Skeletal muscle satellite cell (primary cell): ENCODE measurements around the gene MICU1.
"Not testable (repeated sequence)": the region's sequence is repeated elsewhere in the genome, so short reads cannot be mapped to it uniquely, and the experiment has no call there.

Experiments used
- H3K27me3 ChIP-seq: 2 replicates; pipeline ENCODE4 v1.7.0; 2013; ENCODE audit warnings: low read length; ENCODE audit not compliant: control insufficient read depth, insufficient read depth
- H3K36me3 ChIP-seq: 2 replicates; pipeline ENCODE4 v1.7.0; 2013; ENCODE audit warnings: mild to moderate bottlenecking, control low read depth, low read length; ENCODE audit not compliant: insufficient read depth
- H3K4me1 ChIP-seq: 2 replicates; pipeline ENCODE4 v1.7.0; 2013; ENCODE audit warnings: low read length; ENCODE audit not compliant: control insufficient read depth, insufficient read depth
- H3K4me2 ChIP-seq: 2 replicates; pipeline ENCODE4 v1.7.0; 2013; ENCODE audit warnings: mild to moderate bottlenecking, low read length
- H3K4me3 ChIP-seq: 2 replicates; pipeline ENCODE4 v1.7.0; 2013; ENCODE audit warnings: low read length
- H3K9ac ChIP-seq: 2 replicates; pipeline ENCODE4 v1.7.0; 2013; ENCODE audit warnings: mild to moderate bottlenecking, low read depth, low read length, moderate library complexity
- H3K9me3 ChIP-seq: replicated peaks from 2 replicates; pipeline ENCODE4 v1.7.0; 2013; ENCODE audit warnings: mild to moderate bottlenecking, control low read depth, low read length

MICU1 gene

GRCh38 chr10:72353965-72354355 is 271.9 kb downstream of the MICU1 start:
- Histone ChIP-seq H3K36me3 (peaks cover 16% of the 10 kb centered on the region), H3K4me2 (peak overlapping the region; percentile 83), H3K27me3 (no peaks in the 10 kb centered on the region), H3K9me3 (no peaks in the 10 kb centered on the region), H3K9ac (peak overlapping the region; percentile 99), H3K4me1 (peaks cover 13% of the 10 kb centered on the region), H3K4me3 (peak overlapping the region; percentile 98)

GRCh38 chr10:72353028-72353964 is 272.6 kb downstream of the MICU1 start:
- Histone ChIP-seq H3K9ac (peak overlapping the region; percentile 99), H3K9me3 (no peaks in the 10 kb centered on the region), H3K27me3 (no peaks in the 10 kb centered on the region), H3K4me3 (peak overlapping the region; percentile 98), H3K36me3 (peaks cover 22% of the 10 kb centered on the region), H3K4me1 (peaks cover 13% of the 10 kb centered on the region), H3K4me2 (peak overlapping the region; percentile 83)

DNA sequence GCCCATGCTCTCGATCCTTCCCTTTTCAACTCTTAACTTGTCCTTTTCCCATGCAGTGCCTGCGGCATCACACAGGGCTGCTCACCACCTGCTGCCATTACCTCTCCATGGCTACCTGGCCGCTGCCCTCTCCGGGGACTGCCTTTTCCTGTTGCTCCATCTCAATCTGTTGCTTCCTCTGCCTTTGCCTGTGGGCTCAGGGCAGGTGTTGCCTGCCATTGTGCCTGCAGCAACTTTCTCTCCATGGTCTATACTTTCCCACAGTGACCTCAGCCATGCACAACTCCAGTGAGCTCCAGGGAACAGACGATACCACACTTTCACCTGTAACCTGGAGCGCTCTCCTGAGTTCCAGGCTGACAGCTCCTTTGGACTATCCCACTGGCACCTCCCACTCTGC is 274.4 kb downstream of the MICU1 start:
- Histone ChIP-seq H3K9me3 (no peaks in the 10 kb centered on the region), H3K36me3 (peaks cover 24% of the 10 kb centered on the region), H3K4me3 (no peak overlapping the region)

DNA sequence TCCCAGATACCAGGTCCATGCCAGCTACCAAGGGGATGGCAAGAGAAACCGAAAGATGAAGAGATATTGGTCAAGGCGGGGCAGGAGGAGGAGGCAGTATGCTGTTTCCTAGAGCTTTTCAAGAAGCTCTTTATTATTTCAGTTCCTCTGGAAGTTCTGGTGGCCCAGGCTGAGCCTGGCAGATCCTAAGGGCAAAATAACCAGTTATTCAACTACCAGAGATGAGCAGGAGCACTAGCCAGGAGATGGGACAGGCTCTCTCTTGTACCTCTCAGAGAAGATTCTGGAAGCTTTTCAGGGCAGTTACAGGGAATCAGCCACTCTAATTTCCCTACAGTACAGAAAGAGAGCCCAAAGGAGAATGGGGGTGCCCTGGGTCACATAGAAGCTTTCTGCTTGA is 276.4 kb downstream of the MICU1 start:
- peaks cover 26% of the 10 kb centered on the region for H3K36me3 ChIP-seq

More for the DNA sequence above, 274.4 kb downstream of the MICU1 start:
- Histone ChIP-seq H3K4me2 (no peak overlapping the region), H3K9ac (no peak overlapping the region), H3K27me3 (no peaks in the 10 kb centered on the region), H3K4me1 (peaks cover 13% of the 10 kb centered on the region)

DNA sequence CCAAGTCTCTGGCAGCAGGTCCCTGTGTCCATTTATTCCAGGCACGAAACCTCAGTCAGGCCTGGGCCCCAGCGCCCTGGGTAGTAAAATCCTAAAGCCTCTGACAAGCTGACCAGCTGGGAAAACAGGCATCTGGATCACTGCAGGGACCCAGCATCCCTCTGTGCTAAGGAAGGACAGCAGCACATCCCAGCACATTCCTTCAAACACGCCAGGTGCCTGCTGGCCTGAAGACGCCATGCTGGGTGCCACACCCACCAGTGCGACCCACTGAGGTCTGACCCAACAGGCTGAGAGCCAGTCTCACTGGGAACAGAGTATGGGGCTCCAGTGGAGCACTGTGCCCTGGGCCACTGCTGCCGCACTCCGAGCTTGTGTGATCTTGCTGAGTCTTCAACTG is 277.6 kb downstream of the MICU1 start:
- Histone ChIP-seq H3K9me3 (no peaks in the 10 kb centered on the region), H3K4me1 (peaks cover 7% of the 10 kb centered on the region), H3K36me3 (peaks cover 33% of the 10 kb centered on the region), H3K9ac (no peak overlapping the region), H3K4me3 (no peak overlapping the region), H3K27me3 (no peaks in the 10 kb centered on the region), H3K4me2 (no peak overlapping the region)

More for the DNA sequence above, 276.4 kb downstream of the MICU1 start:
- Histone ChIP-seq H3K4me3 (no peak overlapping the region), H3K4me1 (peaks cover 10% of the 10 kb centered on the region), H3K9ac (no peak overlapping the region), H3K27me3 (no peaks in the 10 kb centered on the region), H3K9me3 (no peaks in the 10 kb centered on the region), H3K4me2 (no peak overlapping the region)

DNA sequence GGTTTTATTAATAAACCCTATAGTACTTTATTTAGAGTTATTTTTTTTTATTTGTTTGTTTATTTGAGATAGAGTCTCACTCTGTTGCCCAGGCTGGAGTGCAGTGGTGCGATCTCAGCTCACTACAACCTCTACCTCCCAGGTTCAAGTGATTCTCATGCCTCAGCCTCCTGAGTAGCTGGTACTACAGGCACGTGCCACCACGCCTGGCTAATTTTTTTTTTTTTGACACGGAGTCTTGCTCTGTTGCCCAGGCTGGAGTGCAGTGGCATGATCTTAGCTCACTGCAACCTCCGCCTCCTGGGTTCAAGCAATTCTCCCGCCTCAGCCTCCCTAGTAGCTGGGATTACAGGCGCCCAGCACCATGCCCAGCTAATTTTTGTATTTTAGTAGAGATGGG is 279.8 kb downstream of the MICU1 start:
- not testable (repeated sequence) for H3K4me2 ChIP-seq, H3K9me3 ChIP-seq, H3K4me1 ChIP-seq, H3K4me3 ChIP-seq, H3K9ac ChIP-seq, H3K27me3 ChIP-seq
- peaks cover 44% of the 10 kb centered on the region for H3K36me3 ChIP-seq

GRCh38 chr10:72344932-72345331 is 280.9 kb downstream of the MICU1 start:
- Histone ChIP-seq H3K9me3 (no peaks in the 10 kb centered on the region), H3K27me3 (no peaks in the 10 kb centered on the region), H3K4me3 (no peak overlapping the region), H3K4me1 (peaks cover 9% of the 10 kb centered on the region), H3K4me2 (no peak overlapping the region), H3K9ac (no peak overlapping the region), H3K36me3 (peaks cover 53% of the 10 kb centered on the region)

- Histone ChIP-seq H3K4me2 (no peak overlapping the region), H3K4me3 (no peak overlapping the region), H3K36me3 (peaks cover 42% of the 10 kb centered on the region), H3K9ac (no peak overlapping the region), H3K9me3 (no peaks in the 10 kb centered on the region), H3K4me1 (peaks cover 11% of the 10 kb centered on the region), H3K27me3 (no peaks in the 10 kb centered on the region)
These were observed 283.0 kb downstream of the MICU1 start for GRCh38 chr10:72342911-72343310.

DNA sequence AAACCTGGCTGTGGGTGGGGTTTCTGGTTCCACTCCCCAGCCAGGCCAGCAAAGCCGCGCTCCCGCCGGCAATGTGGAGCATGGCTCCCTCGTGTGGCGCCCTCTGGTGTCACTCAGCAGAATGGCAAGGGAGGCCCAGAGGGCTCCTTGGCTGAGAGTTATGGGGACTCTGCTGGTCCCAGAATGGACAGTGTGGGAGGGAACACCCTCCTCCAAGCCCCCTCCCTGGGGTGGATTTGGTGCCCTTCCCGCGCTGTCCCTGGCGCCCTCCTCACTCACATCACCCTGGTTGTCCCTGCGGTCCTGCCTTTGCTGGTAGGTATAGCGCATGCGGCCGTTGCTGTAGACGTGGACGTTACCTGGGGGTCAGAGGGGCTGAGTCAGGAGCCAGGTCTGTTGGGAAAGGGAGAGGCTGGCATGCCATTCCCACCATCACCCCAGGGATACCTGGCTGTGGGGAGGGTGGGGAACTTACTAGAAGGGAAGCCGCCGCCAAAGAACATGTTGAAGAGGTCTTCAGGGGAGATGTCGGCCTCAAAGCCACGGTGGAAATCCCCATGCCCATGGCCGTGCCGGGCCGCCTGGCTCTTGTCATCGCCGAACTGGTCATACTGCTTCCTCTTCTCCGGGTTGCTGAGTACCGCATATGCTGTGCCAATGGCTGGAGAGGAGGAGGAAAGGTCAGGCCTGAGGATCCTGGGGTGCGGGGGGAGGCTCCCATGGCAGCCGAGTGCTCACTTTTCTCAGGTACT is 285.2 kb downstream of the MICU1 start:
- H3K27me3 ChIP-seq, result no peaks in the 10 kb centered on the region

DNA sequence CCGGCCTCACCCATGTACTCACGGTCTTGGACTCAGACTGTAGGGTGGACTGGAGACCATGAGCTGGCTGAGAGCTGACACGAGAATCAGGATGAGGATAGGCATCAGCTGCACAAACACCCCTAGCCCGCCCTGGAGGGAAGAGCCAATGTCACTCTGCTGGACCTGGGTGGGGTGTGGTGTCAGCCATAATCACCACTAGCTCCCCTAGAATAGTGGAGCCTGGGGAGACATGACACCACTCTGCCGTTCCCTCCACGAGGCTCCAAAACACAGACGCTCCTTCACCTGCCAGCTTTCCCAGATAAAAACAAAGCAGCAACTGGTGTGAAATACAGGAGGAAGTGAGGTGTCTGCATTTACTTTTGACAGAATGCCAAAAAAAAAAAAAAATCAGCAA is 287.7 kb downstream of the MICU1 start:
- H3K4me1 ChIP-seq, result peaks cover 56% of the 10 kb centered on the region
- no peak overlapping the region for H3K4me2 ChIP-seq
- H3K9ac ChIP-seq, result no peak overlapping the region
- no peak overlapping the region for H3K4me3 ChIP-seq
- no peaks in the 10 kb centered on the region for H3K9me3 ChIP-seq
- H3K36me3 ChIP-seq, result peaks cover 54% of the 10 kb centered on the region
- H3K27me3 ChIP-seq, result no peaks in the 10 kb centered on the region

More for the DNA sequence above, 285.2 kb downstream of the MICU1 start:
- no peaks in the 10 kb centered on the region for H3K9me3 ChIP-seq
- H3K9ac ChIP-seq, result no peak overlapping the region
- H3K36me3 ChIP-seq, result peaks cover 58% of the 10 kb centered on the region
- no peak overlapping the region for H3K4me3 ChIP-seq
- H3K4me1 ChIP-seq, result peaks cover 32% of the 10 kb centered on the region
- H3K4me2 ChIP-seq, result no peak overlapping the region

DNA sequence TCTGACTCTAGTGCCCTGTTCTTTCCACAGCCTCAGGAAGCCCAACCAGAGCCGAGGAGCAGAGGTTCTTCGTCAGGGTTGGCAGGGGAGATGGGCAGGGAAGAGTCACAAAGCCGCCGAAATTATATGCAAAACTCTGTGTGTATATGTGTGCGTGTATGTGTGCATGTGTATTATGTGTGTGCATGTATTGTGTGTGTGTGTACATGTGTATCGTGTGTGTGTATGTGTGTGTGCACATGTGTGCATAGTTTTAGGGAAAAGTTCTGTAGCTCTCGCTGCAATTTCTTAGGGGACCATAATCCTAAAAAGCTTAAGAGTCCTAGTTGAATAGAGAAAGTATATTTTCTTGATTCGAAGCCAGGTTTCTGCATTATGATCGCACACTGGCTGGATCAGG is 288.2 kb downstream of the MICU1 start:
- no peak overlapping the region for H3K4me2 ChIP-seq
- no peak overlapping the region for H3K4me3 ChIP-seq
- no peaks in the 10 kb centered on the region for H3K27me3 ChIP-seq
- H3K36me3 ChIP-seq, result peaks cover 51% of the 10 kb centered on the region
- no peaks in the 10 kb centered on the region for H3K9me3 ChIP-seq
- H3K4me1 ChIP-seq, result peaks cover 60% of the 10 kb centered on the region
- H3K9ac ChIP-seq, result no peak overlapping the region
